Brain pericyte (primary cell): ENCODE data around the gene OR9Q2.
"Not testable (repeated sequence)": the region's sequence is repeated elsewhere in the genome, so short reads cannot be mapped to it uniquely, and the experiment has no call there.

Experiments
- DNase-seq: peaks from one replicate; pipeline ENCODE4 v3.0.0-alpha.2; 2012; ENCODE audit warnings: low read depth, low spot score

OR9Q2 gene, protein sequence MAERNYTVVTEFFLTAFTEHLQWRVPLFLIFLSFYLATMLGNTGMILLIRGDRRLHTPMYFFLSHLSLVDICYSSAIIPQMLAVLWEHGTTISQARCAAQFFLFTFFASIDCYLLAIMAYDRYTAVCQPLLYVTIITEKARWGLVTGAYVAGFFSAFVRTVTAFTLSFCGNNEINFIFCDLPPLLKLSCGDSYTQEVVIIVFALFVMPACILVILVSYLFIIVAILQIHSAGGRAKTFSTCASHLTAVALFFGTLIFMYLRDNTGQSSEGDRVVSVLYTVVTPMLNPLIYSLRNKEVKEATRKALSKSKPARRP

DNA sequence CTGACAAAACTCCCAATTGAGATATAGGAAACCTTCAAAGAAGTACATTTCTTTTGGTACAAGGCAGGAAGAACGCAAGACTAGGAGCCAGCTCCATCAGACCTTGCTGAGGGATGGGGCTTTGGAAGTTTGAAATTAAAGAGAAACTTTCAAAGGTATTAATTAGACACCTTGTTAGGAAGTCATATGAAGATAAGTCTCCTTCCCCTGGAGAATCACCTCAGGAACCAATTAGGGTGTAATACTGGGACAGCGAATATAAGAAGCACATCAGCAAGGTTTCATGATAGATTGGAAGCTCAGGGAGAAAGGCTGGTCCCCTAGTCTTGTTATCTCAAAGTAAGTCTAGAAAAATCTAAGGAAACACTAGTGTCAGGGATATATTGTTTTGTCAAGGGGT is at the start of gene OR9Q2:
TSS of gene OR9Q2 (plus strand) at position 301 of the 400 bp plus-strand sequence. CDS start 1,421 bp downstream, outside the sequence.
- no peak for DNase-seq

DNA sequence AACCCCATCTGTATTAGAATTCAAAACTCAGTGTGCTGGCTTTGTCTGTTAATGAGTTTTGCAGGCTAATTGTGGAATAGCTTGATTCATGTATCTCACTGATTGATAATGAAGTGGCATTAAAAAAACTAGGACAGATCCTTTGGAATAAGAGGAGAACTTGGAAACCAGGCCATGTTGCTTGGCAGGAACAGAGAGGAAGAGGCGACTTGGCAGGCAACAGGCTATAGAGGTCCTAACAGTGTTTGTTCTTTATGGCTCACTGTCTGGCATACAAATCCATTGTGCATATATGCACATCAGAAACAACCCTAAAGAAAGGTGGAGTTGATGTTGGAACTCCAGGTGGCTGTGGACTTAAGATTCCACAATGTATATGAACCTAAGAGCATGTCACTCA is 46.1 kb upstream of the OR9Q2 start:
- DNase-seq = no peak

DNA sequence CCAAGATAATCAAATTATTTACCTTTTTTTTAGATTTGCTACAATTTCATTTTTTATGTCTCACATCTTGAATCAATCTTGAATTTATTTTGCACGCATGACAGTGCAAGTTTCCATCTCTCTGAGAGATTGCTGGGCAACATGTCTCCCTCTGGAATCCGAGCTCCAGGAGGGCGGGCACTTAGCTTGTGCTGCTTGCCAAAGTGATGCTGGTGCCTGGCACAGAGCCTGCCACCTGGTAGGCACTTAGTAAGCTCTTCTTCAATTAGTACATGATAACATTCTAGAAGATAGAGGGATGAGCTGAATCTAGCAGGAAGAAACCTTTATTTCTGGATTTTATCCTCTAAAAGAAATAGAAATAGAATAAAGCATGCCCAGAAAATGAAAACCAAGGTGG is 36.1 kb upstream of the OR9Q2 start:
- DNase-seq = no peak

DNA sequence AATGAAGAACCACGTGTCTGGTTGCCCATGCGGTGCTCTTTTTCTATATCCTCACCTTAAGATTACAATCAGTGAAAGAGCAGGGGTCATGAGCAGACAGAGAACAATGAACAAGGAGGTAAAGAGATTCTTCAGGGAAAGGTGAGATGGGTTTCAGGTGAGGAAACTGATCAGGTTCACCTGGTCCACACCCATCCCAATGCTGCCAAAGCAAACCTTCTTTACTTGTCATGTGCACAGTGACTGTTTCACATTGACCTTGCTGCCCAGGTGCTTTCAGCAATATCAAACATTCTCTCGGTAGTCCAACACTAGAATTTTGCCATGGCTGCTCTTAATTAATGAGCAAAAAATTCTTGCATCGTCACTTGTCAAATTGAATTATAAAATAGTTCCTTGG is 24.5 kb upstream of the OR9Q2 start:
- DNase-seq = no peak

DNA sequence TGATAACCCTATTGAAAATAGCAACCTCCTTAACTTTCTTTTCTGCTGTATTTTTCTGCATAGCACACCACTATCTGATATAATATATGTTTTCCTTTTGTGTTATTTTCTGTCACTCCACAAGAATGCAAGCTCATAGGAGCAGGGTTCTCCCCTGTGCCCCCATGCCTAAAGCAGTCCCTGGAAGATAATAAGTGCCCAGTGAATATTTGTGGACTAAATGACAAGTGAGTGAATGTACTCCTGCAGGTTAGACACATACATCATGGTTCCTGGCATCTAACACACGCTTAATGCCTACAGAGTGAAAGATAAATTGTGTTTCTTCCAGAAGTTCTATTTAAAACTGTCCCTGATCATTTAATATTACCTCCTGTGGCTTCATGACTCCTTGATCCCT is 23.9 kb upstream of the OR9Q2 start:
- DNase-seq = no peak

DNA sequence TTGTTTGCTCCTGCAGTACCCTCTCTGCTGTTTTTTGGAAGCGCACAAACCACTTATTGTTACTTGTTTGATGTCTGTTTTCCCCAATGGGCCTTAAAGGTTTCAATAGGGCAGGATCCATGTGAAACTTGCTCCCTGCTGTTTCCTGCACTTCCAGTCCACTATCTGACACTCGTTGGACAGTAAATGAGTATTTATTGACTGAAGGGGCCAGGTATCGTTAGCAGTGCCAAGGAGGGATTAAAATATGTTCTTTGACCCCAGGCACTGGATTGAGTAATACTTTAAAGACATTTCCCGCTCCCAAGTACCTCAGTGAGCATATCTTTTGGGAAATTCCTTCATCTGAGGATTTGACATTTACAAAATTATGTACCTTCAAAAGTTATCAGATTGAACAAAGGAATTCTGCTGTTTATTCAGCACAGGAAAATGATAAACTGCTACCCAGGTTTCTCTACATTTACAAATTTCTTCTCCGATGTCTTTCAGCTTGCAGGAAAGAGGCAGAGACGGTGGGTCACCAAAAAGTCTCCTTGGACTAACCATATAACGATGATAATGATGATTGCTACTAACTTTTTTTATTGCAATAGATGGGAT is 23.3 kb upstream of the OR9Q2 start:
- DNase-seq = no peak

DNA sequence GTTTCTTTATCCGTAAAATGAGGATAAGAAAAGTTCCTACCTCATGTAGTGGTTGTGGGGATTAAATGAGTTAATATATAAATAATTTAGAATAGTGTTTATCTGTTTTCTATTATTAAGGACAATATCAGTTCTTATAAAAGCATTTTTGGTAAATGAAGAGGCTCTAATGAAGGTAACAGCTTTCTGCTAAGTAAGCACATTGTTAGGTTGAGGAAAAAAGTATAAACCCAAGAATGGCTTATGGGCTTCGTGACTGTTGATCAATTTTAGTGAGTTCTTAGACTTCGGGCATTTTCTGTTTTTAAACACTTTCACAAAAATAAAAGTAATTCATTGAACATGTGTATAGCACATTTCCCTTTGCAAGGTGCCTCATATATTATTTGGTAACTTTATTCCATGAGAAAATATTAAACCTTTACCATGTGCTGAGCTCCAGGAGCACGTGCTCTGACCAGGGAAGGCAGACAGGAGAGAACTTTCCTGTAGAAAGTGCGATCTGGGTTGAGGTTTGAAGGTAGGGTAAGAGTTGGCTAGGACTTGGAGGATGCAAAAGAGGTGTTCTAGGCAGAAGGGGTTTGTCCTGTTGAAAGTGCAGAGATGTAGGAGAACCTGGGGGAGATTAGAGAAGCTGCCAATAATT is 11.3 kb upstream of the OR9Q2 start:
- DNase-seq = no peak

DNA sequence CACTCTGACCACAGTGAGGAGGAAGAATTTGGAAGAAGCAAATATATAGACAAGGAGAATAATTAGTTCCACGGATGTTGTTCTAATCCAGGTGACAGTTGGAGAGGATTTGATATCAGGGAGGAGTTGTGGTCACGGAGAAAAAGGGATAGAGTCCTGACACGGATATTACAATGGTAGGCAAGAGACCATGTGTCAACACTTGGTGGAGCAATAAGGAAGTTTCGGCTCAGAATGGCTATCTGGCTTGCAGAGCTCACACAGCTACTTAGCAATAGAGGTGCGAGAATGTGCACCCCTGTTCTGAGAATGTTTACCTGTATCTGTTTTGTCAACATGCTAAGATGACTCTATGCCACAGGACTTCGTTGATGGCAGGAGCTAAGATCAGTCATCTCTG is 10.4 kb upstream of the OR9Q2 start:
- DNase-seq = no peak

DNA sequence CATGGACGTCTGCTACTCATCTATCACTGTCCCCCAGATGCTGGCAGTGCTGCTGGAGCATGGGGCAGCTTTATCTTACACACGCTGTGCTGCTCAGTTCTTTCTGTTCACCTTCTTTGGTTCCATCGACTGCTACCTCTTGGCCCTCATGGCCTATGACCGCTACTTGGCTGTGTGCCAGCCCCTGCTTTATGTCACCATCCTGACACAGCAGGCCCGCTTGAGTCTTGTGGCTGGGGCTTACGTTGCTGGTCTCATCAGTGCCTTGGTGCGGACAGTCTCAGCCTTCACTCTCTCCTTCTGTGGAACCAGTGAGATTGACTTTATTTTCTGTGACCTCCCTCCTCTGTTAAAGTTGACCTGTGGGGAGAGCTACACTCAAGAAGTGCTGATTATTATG is 9.2 kb upstream of the OR9Q2 start:
- no peak for DNase-seq

DNA sequence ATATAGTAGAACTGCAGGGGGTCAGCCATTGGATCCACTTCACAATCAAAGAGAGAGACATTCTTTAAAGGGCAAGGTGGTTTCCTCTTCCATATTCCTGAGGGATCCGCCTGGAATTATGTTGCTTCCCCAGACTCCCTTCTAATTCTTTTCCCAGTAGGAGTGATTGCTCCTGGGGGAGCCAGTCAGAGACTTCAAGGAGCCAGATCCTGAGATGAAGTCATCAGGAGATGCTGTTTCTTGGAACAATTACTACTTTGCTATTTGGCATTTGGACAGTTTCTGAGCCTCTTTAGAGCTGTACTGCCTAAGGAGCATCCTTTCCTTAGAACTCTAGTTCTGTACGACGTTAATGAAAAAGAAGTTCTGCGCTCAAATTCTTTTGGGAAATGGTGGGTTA is 1.9 kb upstream of the OR9Q2 start:
- DNase-seq = no peak

DNA sequence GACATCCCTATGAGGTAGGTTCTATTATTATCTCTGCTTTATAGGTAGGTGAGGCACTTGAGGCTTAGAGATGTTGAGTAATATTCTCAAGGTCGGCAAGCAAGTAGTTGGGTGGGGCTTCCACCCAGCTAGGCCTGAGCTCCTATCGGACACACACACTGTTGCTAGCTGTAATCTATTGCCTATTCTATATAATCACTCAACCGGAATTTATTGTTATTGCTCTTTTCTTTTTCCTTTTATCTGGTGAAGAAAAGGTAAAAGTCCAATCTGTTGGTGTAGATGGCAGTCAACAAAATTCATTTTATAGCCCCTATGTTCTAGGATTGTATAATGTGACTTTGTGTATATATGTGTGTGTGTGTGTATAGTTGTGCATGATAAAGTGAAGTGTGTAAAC is 3.4 kb downstream of the OR9Q2 start:
- DNase-seq = no peak

DNA sequence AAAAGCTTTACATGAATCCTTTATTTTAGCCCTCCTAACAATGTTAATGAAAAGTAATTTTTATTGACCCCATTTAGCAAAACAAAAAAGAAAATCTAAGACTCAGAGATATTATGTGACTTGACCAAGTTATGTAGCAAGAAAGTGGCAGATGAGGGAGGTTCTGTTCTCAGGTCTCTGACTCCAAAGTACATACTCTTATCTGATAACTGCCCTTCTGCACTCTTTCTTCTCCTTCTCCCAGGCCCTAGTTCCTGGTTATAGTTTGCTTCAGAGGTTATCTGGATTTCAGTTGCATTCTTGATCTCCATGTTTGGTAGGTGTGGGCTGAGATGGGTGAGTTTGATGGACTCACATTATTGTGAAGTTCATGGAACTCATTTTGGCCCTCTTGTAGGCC is 4.5 kb downstream of the OR9Q2 start:
- no peak for DNase-seq

DNA sequence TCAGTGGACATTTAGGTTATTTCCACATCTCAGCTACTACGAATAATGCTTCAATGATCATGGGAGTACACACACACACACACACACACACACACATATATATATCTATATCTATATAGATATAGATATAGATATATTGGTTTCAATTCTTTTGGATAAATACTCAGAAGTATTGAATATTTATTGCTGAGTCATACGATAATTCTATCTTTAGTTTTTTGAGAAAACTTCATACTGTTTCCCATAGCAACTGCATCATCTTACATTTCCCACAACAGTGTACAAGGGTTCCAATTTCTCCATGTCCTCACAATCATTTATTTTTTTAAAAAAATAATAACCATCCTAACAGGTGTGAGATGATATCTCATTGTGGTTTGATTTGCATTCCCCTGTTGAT is 7.1 kb downstream of the OR9Q2 start:
- DNase-seq = no peak

DNA sequence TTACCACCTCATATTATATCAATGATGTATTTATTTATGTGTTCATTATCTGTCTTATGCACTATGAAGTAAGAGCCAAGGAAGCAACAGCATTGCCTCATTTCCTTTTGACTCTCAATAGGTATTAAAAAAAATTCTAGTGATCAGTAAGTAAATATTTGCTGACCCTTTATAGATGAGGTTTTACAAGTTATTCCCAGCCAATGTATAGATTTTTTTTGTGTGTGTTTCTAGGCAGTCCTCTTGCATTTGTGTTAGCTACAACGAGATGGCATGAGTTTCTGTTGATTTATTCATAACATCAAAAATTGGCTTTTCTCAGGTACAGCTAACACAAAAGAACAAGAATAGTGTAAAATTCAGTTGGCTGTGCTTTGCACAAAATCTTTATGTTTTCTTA is 10.4 kb downstream of the OR9Q2 start:
- DNase-seq = no peak

DNA sequence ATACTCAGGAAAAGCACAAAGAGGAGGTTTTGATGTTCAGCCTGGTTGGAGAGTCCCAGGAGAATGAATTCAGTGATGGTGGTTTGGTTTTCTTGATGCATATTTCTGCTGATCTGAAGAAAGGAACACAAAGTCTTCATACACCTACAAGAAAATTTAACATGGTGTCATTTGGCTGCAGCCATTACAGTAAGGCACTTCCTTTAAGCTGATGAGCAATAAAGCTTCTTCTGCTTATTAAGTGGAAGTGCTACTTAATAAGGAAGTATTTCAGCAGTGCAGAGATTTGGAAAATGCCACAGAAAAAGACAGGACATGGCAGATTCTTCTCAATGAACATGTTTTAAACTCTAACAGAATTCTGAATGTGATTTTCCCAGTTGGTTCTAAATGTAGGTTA is 15.2 kb downstream of the OR9Q2 start, which contains the start of gene OR1S2:
TSS of gene OR1S2 (minus strand) at position 101 of the 400 bp plus-strand sequence. CDS start at position 101, 0 bp downstream.
- no peak for DNase-seq

DNA sequence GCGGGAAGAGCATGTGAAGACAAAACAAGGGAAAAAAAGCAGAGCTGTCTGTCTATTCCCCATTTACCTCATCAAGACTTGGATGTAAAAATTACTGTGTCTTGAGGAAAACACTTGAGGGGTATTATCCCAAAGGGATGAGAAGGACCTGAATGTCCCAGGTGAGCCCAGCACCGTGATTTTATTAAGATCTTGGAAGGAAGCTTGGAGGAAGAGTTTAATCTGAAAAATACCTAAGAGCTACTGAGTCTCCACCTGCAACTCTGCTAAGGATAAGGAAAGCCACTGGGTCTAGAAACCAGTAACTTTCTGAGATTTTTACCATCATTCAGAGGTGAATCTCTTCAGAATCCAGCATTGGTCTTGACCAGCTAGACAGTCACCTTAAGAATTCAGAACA is 23.6 kb downstream of the OR9Q2 start, which contains the start of gene OR1S1:
TSS of gene OR1S1 (plus strand) at position 301 of the 400 bp plus-strand sequence.
- DNase-seq = not testable (repeated sequence)

DNA sequence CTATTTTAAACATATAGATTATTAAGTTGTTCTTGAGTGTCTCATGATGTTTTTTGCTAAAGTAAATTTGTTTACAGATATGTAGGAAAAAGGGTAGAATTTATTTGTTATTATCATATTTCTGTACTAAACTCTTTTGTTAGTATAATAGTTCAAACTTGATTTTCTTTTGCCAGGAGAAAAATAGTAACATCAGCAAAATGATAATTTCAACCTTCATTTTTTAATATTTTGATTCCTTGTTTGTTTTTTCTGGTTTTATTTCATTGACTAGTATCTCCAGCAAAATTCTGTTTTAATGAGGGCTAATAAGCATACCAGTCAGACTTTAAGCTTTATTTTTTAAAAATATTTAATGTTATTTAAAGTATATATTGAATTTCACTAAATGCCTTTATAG is 27.6 kb downstream of the OR9Q2 start:
- no peak for DNase-seq

DNA sequence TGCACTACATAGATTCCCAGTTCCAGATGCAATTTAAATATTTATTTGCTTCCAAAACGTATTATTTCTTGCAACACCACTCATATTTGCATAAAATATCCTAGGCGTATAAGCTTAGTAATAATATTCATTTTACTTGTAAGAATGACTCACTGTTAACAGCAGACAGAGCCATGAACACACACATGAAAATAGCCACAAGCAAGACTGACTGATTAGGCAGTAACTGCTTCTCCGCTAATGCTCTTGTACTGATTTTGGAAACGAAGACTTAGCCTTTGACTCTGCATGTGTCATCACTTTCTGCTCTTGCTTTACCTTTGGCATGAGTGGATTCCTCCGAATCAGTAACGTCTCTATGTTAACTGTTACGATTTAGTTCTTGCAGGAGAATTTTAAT is 33.9 kb downstream of the OR9Q2 start:
- DNase-seq = no peak

DNA sequence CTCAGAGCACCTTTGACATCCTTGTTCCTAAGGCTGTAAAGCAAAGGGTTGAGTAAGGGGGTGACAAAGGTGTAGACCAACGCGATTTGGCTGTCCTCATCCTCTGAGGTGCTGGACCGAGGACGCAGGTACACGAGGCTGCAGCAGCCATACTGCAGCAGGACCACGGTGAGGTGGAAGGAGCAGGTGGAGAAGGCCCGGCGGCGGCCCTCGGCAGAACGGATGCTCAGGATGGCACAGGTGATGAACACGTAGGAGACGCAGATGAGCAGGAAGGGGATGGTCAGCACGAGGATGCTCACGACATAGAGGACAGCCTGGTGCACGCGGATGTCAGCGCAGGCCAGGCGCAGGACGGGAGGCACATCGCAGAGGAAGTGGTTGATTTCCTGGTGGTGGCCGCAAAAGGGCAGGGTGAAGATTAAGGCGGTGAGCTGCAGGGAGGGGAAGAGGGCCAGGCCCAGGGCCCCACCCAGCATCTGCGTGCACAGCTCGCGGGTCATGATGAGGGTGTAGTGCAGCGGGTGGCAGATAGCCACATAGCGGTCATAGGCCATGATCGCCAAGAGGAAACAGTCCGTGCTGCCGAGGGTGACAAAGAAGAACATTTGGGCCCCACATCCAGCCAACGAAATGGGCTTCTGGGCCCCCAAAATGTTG is 39.2 kb downstream of the OR9Q2 start:
- DNase-seq = no peak
